ENCODE measurements around the gene MARCO. TPM values are rescaled to one million over a fixed set of nuclear protein-coding genes. Genes with fewer than 3 reads are reported as not detected.
"Not testable (repeated sequence)": the region's sequence is repeated elsewhere in the genome, so short reads cannot be mapped to it uniquely, and the experiment has no call there.

Gene MARCO
- total RNA-seq, 1 donor from 2014 or later: 0.52 TPM

DNA sequence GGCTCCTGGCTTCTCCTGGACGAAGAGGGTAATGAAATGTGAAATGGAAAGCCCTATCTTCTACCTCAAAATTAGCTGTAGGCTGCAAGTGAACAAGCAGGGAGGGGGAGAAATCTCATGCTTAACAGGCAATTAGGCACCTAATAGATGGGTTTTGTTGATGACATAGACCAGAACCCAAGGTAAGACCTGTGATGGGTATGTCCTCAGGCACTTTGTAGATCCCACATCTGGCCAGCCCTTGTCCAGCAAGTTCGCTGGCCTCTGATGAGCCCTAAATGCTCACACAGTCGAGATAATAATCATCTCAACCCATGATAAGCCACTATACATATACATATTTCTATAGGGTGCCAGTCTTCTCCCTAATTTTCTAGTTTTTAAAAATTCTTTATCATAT is 82.6 kb downstream of the MARCO start:
- Histone ChIP-seq H3K36me3 (ENCODE audit: control insufficient read depth in 3 of 3, insufficient read depth in 3 of 3, low read length in 3 of 3) (no peaks in the 10 kb centered on the region), H3K4me3 (ENCODE audit: low read length in 3 of 3) (no peak overlapping the region), H3K27me3 (ENCODE audit: control insufficient read depth in 3 of 3, insufficient read depth in 3 of 3, low read length in 3 of 3) (peaks cover 0 to 6% (median 5%) of the 10 kb centered on the region in 3 donors), H3K4me1 (ENCODE audit: control insufficient read depth in 3 of 3, insufficient read depth in 3 of 3, low read length in 3 of 3) (no peaks in the 10 kb centered on the region), H3K27ac (ENCODE audit: low read depth, low read length) (no peak overlapping the region), H3K9me3 (ENCODE audit: control insufficient read depth in 3 of 3, low read length in 3 of 3) (no peaks in the 10 kb centered on the region), H3K9ac (ENCODE audit: low read depth in 1 of 3, low read length in 3 of 3) (no peak overlapping the region)

DNA sequence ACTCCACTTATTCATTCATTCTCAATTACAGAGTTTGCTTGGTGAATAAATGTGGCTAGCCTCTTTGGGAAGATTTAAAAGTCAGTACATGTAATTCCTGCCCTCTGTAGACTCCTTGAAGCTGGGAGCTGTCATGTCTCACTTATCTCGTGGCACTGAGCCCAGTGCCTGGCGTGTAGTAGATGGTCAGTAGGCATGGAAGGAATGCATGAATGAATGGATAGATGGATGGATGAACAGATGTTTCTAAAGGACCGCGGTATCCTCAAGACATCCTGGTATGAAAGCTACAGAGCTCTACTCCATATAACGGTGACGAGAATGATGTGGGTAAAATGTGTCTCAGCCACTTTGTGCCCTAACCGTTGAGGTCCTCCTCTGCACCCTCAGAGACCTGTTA is 83.0 kb downstream of the MARCO start:
- Histone ChIP-seq H3K4me1 (ENCODE audit: control insufficient read depth in 3 of 3, insufficient read depth in 3 of 3, low read length in 3 of 3) (no peaks in the 10 kb centered on the region), H3K4me3 (ENCODE audit: low read length in 3 of 3) (no peak overlapping the region), H3K36me3 (ENCODE audit: control insufficient read depth in 3 of 3, insufficient read depth in 3 of 3, low read length in 3 of 3) (no peaks in the 10 kb centered on the region), H3K9me3 (ENCODE audit: control insufficient read depth in 3 of 3, low read length in 3 of 3) (no peaks in the 10 kb centered on the region), H3K27me3 (ENCODE audit: control insufficient read depth in 3 of 3, insufficient read depth in 3 of 3, low read length in 3 of 3) (peaks cover 0 to 6% (median 5%) of the 10 kb centered on the region in 3 donors), H3K27ac (ENCODE audit: low read depth, low read length) (no peak overlapping the region), H3K9ac (ENCODE audit: low read depth in 1 of 3, low read length in 3 of 3) (no peak overlapping the region)

DNA sequence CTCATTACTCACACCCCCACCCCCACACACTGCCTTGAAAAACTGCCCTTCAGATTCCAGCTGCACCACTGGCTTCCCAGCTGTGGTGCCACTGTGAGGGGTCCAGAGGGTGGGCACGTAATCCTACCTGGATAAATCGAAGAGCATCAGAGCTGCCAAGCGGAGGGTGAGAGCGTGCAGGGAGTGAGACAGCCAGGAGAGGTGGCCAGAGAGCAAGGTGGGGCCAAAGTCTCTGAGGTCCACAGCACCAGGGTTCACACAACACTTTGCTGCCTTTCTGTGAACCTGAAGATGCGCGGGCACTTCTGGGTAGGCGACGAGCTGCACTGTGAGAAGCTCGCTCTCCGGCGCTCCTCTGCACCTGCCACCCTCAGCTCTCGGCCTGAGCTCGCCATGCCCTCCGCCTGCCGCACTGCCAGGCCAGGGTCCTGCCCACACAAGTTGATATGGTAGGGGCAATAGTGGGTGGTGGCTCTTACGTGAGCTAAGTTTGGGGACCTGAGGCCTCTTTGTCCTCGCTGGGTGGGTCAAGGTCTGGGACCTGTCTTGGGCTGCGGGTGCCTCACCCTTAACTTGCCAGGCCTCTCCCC is 83.9 kb downstream of the MARCO start:
- H3K9ac ChIP-seq (ENCODE audit: low read depth in 1 of 3, low read length in 3 of 3): no peak overlapping the region
- H3K4me1 ChIP-seq (ENCODE audit: control insufficient read depth in 3 of 3, insufficient read depth in 3 of 3, low read length in 3 of 3): no peaks in the 10 kb centered on the region
- H3K27me3 ChIP-seq (ENCODE audit: control insufficient read depth in 3 of 3, insufficient read depth in 3 of 3, low read length in 3 of 3): peaks cover 0 to 6% (median 5%) of the 10 kb centered on the region in 3 donors
- H3K27ac ChIP-seq (ENCODE audit: low read depth, low read length): no peak overlapping the region
- H3K4me3 ChIP-seq (ENCODE audit: low read length in 3 of 3): no peak overlapping the region
- H3K9me3 ChIP-seq (ENCODE audit: control insufficient read depth in 3 of 3, low read length in 3 of 3): no peaks in the 10 kb centered on the region
- H3K36me3 ChIP-seq (ENCODE audit: control insufficient read depth in 3 of 3, insufficient read depth in 3 of 3, low read length in 3 of 3): no peaks in the 10 kb centered on the region

DNA sequence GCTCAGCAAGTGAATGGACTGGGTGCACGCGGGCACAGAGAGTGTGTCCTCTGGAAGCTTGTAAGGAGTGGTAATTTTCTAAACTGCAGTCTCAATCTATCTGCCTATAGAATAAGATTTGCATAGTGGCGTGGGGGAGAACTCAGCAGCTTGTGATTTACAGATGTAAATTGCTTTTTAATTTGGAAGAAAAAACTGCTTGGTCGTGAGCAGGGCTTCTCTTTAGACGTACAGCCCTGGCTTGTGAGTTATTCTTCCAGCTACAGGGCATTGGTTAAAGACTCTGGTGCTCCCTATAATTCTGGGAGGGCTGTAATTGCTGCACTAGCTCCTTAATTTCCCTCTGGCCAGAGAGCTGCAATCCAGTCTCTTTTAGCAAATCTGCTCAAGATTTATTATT is 84.9 kb downstream of the MARCO start:
- H3K9ac ChIP-seq (ENCODE audit: low read depth in 1 of 3, low read length in 3 of 3): no peak overlapping the region
- no peak overlapping the region for H3K27ac ChIP-seq (ENCODE audit: low read depth, low read length)
- H3K4me1 ChIP-seq (ENCODE audit: control insufficient read depth in 3 of 3, insufficient read depth in 3 of 3, low read length in 3 of 3): no peaks in the 10 kb centered on the region
- no peak overlapping the region for H3K4me3 ChIP-seq (ENCODE audit: low read length in 3 of 3)
- H3K27me3 ChIP-seq (ENCODE audit: control insufficient read depth in 3 of 3, insufficient read depth in 3 of 3, low read length in 3 of 3): peaks cover 5 to 6% (median 5%) of the 10 kb centered on the region in 3 donors
- H3K9me3 ChIP-seq (ENCODE audit: control insufficient read depth in 3 of 3, low read length in 3 of 3): no peaks in the 10 kb centered on the region
- no peaks in the 10 kb centered on the region for H3K36me3 ChIP-seq (ENCODE audit: control insufficient read depth in 3 of 3, insufficient read depth in 3 of 3, low read length in 3 of 3)

DNA sequence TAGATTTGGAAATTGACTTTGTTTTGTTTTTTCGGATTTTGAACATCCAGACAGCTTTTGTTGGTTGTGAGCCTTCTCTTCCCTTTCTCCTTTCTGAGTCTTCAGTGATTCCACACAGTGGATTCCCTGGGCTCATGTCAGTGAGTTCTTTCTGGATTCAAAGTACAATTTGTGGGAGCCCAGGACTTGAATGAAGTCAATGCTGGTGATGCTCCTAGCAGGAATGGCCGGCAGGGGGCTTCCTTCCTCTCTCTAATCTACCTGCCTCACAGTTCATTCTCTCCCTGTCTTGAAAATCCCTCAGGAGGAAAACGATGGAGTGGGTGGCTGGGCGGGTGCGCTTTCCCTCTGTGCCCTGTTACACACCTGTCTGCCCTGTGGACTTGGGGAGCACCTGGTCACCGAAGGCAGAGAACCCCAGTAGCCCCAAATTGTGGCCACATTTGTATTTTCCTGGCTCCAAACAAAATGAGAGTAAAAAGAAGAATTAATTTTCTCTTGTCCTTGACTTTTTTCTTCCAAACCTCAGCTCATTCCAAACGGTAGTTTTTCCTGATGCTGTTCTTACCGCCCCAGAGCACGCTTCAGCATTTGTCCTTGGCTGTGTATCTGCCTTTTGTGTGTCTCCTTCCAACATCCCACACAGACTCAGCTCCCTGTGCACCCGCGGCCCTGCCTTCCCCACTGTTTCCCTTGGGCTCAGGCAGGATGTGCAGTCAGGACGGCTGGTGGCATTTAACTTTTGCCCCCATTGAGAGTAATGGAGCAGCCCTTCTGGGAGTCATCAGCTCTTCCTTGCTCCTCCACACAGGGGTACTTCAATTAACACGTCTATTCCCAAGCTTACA is 86.6 kb downstream of the MARCO start:
- Histone ChIP-seq H3K4me3 (ENCODE audit: low read length in 3 of 3) (no peak overlapping the region), H3K36me3 (ENCODE audit: control insufficient read depth in 3 of 3, insufficient read depth in 3 of 3, low read length in 3 of 3) (no peaks in the 10 kb centered on the region), H3K4me1 (ENCODE audit: control insufficient read depth in 3 of 3, insufficient read depth in 3 of 3, low read length in 3 of 3) (no peaks in the 10 kb centered on the region), H3K9me3 (ENCODE audit: control insufficient read depth in 3 of 3, low read length in 3 of 3) (no peaks in the 10 kb centered on the region), H3K27me3 (ENCODE audit: control insufficient read depth in 3 of 3, insufficient read depth in 3 of 3, low read length in 3 of 3) (peaks cover 5 to 6% (median 5%) of the 10 kb centered on the region in 3 donors), H3K27ac (ENCODE audit: low read depth, low read length) (no peak overlapping the region), H3K9ac (ENCODE audit: low read depth in 1 of 3, low read length in 3 of 3) (no peak overlapping the region)

DNA sequence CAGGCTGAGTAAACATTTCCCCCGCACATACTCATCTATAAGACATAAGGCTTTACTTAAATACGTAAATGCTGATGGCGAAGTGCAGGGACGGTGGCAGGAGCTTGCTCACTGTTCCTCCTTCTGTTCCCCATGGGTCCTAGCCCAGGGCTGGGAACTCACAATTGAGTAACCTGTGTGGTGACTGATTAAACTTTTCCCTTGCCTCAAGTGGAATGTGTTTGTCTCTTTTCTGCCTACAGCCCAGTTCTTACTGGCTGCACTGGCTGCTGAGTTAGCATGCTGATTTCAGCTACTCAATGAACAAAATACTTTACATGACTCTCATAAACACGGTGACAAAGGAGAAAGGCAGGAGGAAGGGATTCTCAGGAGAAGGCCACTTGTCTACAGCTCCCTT is 87.3 kb downstream of the MARCO start:
- no peak overlapping the region for H3K27ac ChIP-seq (ENCODE audit: low read depth, low read length)
- no peaks in the 10 kb centered on the region for H3K36me3 ChIP-seq (ENCODE audit: control insufficient read depth in 3 of 3, insufficient read depth in 3 of 3, low read length in 3 of 3)
- H3K27me3 ChIP-seq (ENCODE audit: control insufficient read depth in 3 of 3, insufficient read depth in 3 of 3, low read length in 3 of 3): peaks cover 5 to 6% (median 5%) of the 10 kb centered on the region in 3 donors
- H3K9me3 ChIP-seq (ENCODE audit: control insufficient read depth in 3 of 3, low read length in 3 of 3): no peaks in the 10 kb centered on the region
- H3K4me3 ChIP-seq (ENCODE audit: low read length in 3 of 3): no peak overlapping the region
- no peak overlapping the region for H3K9ac ChIP-seq (ENCODE audit: low read depth in 1 of 3, low read length in 3 of 3)
- H3K4me1 ChIP-seq (ENCODE audit: control insufficient read depth in 3 of 3, insufficient read depth in 3 of 3, low read length in 3 of 3): no peaks in the 10 kb centered on the region

DNA sequence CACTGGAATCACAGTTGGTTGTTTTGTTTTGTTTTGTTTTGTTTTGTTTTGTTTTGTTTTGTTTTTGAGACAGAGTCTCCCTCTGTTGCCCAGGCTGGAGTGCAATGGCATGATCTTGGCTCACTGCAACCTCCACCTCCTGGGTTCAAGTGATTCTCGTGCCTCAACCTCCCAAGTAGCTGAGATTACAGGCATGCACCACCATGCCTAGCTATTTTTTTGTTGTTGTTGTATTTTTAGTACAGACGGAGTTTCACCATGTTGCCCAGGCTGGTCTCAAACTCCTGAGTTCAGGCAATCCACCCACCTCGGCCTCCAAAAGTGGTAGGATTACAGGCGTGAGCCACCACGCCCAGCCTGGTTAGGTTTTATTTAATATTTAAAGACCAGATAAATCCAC is 95.9 kb downstream of the MARCO start:
- not testable (repeated sequence) for H3K4me3 ChIP-seq (ENCODE audit: low read length in 3 of 3); H3K36me3 ChIP-seq (ENCODE audit: control insufficient read depth in 3 of 3, insufficient read depth in 3 of 3, low read length in 3 of 3); H3K27me3 ChIP-seq (ENCODE audit: control insufficient read depth in 3 of 3, insufficient read depth in 3 of 3, low read length in 3 of 3); H3K27ac ChIP-seq (ENCODE audit: low read depth, low read length); H3K9me3 ChIP-seq (ENCODE audit: control insufficient read depth in 3 of 3, low read length in 3 of 3); H3K4me1 ChIP-seq (ENCODE audit: control insufficient read depth in 3 of 3, insufficient read depth in 3 of 3, low read length in 3 of 3); H3K9ac ChIP-seq (ENCODE audit: low read depth in 1 of 3, low read length in 3 of 3)

DNA sequence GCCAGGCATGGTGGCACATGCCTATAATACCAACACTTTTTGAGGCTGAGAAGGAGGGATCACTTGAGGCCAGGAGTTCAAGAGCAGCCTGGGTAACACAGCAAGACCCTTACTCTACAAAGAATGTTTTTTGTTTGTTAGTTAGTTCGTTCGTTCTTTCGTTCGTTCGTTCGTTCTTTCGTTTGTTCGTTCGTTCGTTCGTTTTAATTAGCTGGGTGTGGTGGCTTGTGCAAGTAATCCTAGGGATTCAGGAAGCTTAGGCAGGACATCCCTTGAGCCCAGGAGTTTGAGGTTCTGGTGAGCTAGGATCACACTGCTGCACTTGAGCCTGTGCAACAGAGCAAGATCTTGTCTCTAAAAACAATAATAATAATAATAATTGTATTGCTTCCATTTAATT is 98.7 kb downstream of the MARCO start:
- Histone ChIP-seq H3K9me3 (ENCODE audit: control insufficient read depth in 3 of 3, low read length in 3 of 3) (peaks cover 0 to 2% (median 0%) of the 10 kb centered on the region in 3 donors), H3K36me3 (ENCODE audit: control insufficient read depth in 3 of 3, insufficient read depth in 3 of 3, low read length in 3 of 3) (no peaks in the 10 kb centered on the region), H3K4me3 (ENCODE audit: low read length in 3 of 3) (no peak overlapping the region), H3K9ac (ENCODE audit: low read depth in 1 of 3, low read length in 3 of 3) (no peak overlapping the region), H3K27ac (ENCODE audit: low read depth, low read length) (no peak overlapping the region), H3K27me3 (ENCODE audit: control insufficient read depth in 3 of 3, insufficient read depth in 3 of 3, low read length in 3 of 3) (no peaks in the 10 kb centered on the region), H3K4me1 (ENCODE audit: control insufficient read depth in 3 of 3, insufficient read depth in 3 of 3, low read length in 3 of 3) (no peaks in the 10 kb centered on the region)

Measured in skeletal muscle tissue (tissue), 4 donors.